B cell (primary cell): ENCODE measurements around the gene ZBED4.

ENCODE experiments used
- EZH2 ChIP-seq: IDR thresholded peaks from 2 replicates; pipeline ENCODE4 v1.6.1; 2012; ENCODE audit warnings: borderline replicate concordance, low read depth, mild to moderate bottlenecking, moderate library complexity, low read length; ENCODE audit not compliant: insufficient read depth, poor library complexity, severe bottlenecking
- TF ChIP-seq, protein P1 (sequence below): fragments of 200-600 bp; IDR thresholded peaks from one replicate; pipeline ENCODE4 v1.8.0; 2022; ENCODE audit warnings: antibody characterized with exemption, mild to moderate bottlenecking

DNA sequence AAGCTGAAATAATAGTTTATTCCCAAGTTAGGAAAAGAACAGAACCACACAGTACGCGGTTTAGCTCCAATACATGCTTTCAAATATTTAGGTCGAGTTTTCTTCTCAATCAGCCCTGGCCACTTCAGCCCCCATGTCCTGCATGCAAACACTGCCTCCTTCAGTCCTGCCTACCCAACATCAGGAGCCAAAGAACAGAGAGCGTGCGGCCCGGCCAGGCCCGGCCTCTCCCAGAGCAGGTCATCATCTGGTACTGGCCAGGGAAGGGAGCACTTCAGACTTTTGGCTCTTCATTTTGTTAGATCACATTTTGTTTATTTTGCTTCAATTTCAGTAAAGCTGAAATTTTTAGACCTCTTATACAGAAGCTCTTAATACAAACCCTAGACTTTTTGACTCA lies 32.7 kb upstream of the ZBED4 start:
- TF ChIP-seq, protein P1, sequence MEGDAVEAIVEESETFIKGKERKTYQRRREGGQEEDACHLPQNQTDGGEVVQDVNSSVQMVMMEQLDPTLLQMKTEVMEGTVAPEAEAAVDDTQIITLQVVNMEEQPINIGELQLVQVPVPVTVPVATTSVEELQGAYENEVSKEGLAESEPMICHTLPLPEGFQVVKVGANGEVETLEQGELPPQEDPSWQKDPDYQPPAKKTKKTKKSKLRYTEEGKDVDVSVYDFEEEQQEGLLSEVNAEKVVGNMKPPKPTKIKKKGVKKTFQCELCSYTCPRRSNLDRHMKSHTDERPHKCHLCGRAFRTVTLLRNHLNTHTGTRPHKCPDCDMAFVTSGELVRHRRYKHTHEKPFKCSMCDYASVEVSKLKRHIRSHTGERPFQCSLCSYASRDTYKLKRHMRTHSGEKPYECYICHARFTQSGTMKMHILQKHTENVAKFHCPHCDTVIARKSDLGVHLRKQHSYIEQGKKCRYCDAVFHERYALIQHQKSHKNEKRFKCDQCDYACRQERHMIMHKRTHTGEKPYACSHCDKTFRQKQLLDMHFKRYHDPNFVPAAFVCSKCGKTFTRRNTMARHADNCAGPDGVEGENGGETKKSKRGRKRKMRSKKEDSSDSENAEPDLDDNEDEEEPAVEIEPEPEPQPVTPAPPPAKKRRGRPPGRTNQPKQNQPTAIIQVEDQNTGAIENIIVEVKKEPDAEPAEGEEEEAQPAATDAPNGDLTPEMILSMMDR: no peak
- no peak for TF ChIP-seq EZH2
